ENCODE results near the gene TMEM248.

The TMEM248 gene

GRCh38 chr7:66894463-66895080 is 26.5 kb upstream of the TMEM248 start:
- Histone ChIP-seq H3K4me1 (ENCODE audit: control insufficient read depth in 2 of 2, insufficient read depth in 2 of 2, low read length in 2 of 2) (no peaks in the 10 kb centered on the region), H3K9ac (ENCODE audit: low read depth in 1 of 2, low read length in 2 of 2) (no peak overlapping the region), H3K36me3 (ENCODE audit: control insufficient read depth in 2 of 2, insufficient read depth in 2 of 2, low read length in 2 of 2) (peaks cover 0 to 10% of the 10 kb centered on the region in 2 donors)

DNA sequence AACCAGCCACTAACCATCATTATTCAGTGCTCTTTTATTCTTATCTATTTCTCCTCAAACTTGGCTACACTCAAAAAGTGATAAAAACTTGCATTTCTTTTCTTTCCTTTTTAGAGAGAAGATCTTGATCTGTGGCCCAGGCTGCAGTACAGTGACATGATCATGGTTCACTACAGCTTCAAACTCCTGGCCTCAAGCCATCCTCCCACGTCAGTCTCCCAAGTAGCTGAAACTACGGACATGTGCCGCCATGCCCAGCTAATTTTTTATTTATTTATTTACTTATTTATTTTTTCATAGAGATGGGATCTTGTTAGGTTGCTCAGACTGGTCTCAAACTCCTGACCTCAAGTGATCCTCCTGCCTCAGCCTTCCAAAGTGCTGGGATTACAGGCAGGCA is 24.6 kb upstream of the TMEM248 start:
- no peaks in the 10 kb centered on the region for H3K9me3 ChIP-seq (ENCODE audit: control insufficient read depth in 2 of 2, low read length in 2 of 2)
- H3K36me3 ChIP-seq (ENCODE audit: control insufficient read depth in 2 of 2, insufficient read depth in 2 of 2, low read length in 2 of 2): peaks cover 2 to 10% of the 10 kb centered on the region in 2 donors
- no peak overlapping the region for H3K9ac ChIP-seq (ENCODE audit: low read depth in 1 of 2, low read length in 2 of 2)
- H3K27me3 ChIP-seq (ENCODE audit: control insufficient read depth in 2 of 2, insufficient read depth in 2 of 2, low read length in 2 of 2): no peaks in the 10 kb centered on the region
- H3K4me3 ChIP-seq (ENCODE audit: low read length in 2 of 2): no peak overlapping the region
- no peak overlapping the region for H3K27ac ChIP-seq (ENCODE audit: low read depth in 2 of 2, low read length in 2 of 2)
- H3K4me1 ChIP-seq (ENCODE audit: control insufficient read depth in 2 of 2, insufficient read depth in 2 of 2, low read length in 2 of 2): no peaks in the 10 kb centered on the region

More at GRCh38 chr7:66894463-66895080, 26.5 kb upstream of the TMEM248 start:
- no peak overlapping the region for H3K4me3 ChIP-seq (ENCODE audit: low read length in 2 of 2)
- H3K9me3 ChIP-seq (ENCODE audit: control insufficient read depth in 2 of 2, low read length in 2 of 2): no peaks in the 10 kb centered on the region
- H3K27ac ChIP-seq (ENCODE audit: low read depth in 2 of 2, low read length in 2 of 2): no peak overlapping the region
- H3K27me3 ChIP-seq (ENCODE audit: control insufficient read depth in 2 of 2, insufficient read depth in 2 of 2, low read length in 2 of 2): no peaks in the 10 kb centered on the region

DNA sequence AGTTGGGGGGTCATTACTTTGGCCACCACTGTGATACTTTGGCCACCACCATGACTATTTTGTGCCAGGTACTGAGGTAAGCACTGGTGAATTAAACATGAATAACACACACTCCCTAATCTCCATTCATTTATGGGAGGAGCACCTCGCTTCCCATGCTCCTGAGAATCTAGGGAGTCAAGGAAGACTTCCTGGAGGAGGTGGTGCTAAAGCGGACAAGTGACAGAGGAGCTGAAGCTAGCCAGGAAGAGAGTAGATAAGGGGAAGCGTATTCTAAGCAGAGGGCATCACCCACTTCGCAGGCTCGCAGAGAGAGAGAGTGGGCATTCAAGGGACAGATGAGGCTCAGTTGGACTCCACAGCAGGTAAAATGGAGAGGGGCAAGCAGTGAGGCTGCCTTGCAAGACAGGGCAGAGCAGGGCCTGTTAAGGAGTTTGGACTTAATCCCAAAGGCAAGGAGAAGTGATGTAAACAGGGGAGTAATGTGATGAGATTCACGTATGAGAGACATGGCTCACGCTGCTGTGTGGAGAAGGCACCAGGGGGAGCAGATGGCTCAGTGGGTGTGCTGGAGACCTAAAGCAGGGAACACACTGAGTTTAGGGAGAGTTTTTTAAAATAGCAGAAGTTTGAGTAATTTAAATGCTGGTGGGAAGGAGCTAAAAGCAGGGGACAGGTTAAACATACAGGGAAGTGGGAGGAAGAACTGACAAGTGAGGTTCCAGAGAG is 21.3 kb upstream of the TMEM248 start:
- Histone ChIP-seq H3K9me3 (ENCODE audit: control insufficient read depth in 2 of 2, low read length in 2 of 2) (no peaks in the 10 kb centered on the region), H3K36me3 (ENCODE audit: control insufficient read depth in 2 of 2, insufficient read depth in 2 of 2, low read length in 2 of 2) (peaks cover 2 to 10% of the 10 kb centered on the region in 2 donors), H3K27me3 (ENCODE audit: control insufficient read depth in 2 of 2, insufficient read depth in 2 of 2, low read length in 2 of 2) (no peaks in the 10 kb centered on the region), H3K4me3 (ENCODE audit: low read length in 2 of 2) (no peak overlapping the region), H3K4me1 (ENCODE audit: control insufficient read depth in 2 of 2, insufficient read depth in 2 of 2, low read length in 2 of 2) (no peaks in the 10 kb centered on the region), H3K27ac (ENCODE audit: low read depth in 2 of 2, low read length in 2 of 2) (no peak overlapping the region), H3K9ac (ENCODE audit: low read depth in 1 of 2, low read length in 2 of 2) (no peak overlapping the region)

- no peaks in the 10 kb centered on the region for H3K27me3 ChIP-seq (ENCODE audit: control insufficient read depth in 2 of 2, insufficient read depth in 2 of 2, low read length in 2 of 2)
- no peak overlapping the region for H3K4me3 ChIP-seq (ENCODE audit: low read length in 2 of 2)
- no peak overlapping the region for H3K27ac ChIP-seq (ENCODE audit: low read depth in 2 of 2, low read length in 2 of 2)
- H3K36me3 ChIP-seq (ENCODE audit: control insufficient read depth in 2 of 2, insufficient read depth in 2 of 2, low read length in 2 of 2): peaks cover 2 to 7% of the 10 kb centered on the region in 2 donors
- H3K4me1 ChIP-seq (ENCODE audit: control insufficient read depth in 2 of 2, insufficient read depth in 2 of 2, low read length in 2 of 2): no peaks in the 10 kb centered on the region
- no peak overlapping the region for H3K9ac ChIP-seq (ENCODE audit: low read depth in 1 of 2, low read length in 2 of 2)
- H3K9me3 ChIP-seq (ENCODE audit: control insufficient read depth in 2 of 2, low read length in 2 of 2): no peaks in the 10 kb centered on the region
Observed at GRCh38 chr7:66901941-66902843, 18.8 kb upstream of the TMEM248 start.

GRCh38 chr7:66902844-66903180 is 18.2 kb upstream of the TMEM248 start:
- Histone ChIP-seq H3K4me1 (ENCODE audit: control insufficient read depth in 2 of 2, insufficient read depth in 2 of 2, low read length in 2 of 2) (no peaks in the 10 kb centered on the region), H3K4me3 (ENCODE audit: low read length in 2 of 2) (no peak overlapping the region), H3K27me3 (ENCODE audit: control insufficient read depth in 2 of 2, insufficient read depth in 2 of 2, low read length in 2 of 2) (no peaks in the 10 kb centered on the region), H3K9me3 (ENCODE audit: control insufficient read depth in 2 of 2, low read length in 2 of 2) (no peaks in the 10 kb centered on the region), H3K9ac (ENCODE audit: low read depth in 1 of 2, low read length in 2 of 2) (no peak overlapping the region), H3K27ac (ENCODE audit: low read depth in 2 of 2, low read length in 2 of 2) (no peak overlapping the region), H3K36me3 (ENCODE audit: control insufficient read depth in 2 of 2, insufficient read depth in 2 of 2, low read length in 2 of 2) (peaks cover 2 to 7% of the 10 kb centered on the region in 2 donors)

- Histone ChIP-seq H3K9ac (ENCODE audit: low read depth in 1 of 2, low read length in 2 of 2) (no peak overlapping the region), H3K4me1 (ENCODE audit: control insufficient read depth in 2 of 2, insufficient read depth in 2 of 2, low read length in 2 of 2) (no peaks in the 10 kb centered on the region), H3K4me3 (ENCODE audit: low read length in 2 of 2) (no peak overlapping the region), H3K36me3 (ENCODE audit: control insufficient read depth in 2 of 2, insufficient read depth in 2 of 2, low read length in 2 of 2) (peaks cover 2 to 6% of the 10 kb centered on the region in 2 donors), H3K27me3 (ENCODE audit: control insufficient read depth in 2 of 2, insufficient read depth in 2 of 2, low read length in 2 of 2) (no peaks in the 10 kb centered on the region), H3K27ac (ENCODE audit: low read depth in 2 of 2, low read length in 2 of 2) (no peak overlapping the region), H3K9me3 (ENCODE audit: control insufficient read depth in 2 of 2, low read length in 2 of 2) (no peaks in the 10 kb centered on the region)
Observed at GRCh38 chr7:66903360-66904062, 17.5 kb upstream of the TMEM248 start.

DNA sequence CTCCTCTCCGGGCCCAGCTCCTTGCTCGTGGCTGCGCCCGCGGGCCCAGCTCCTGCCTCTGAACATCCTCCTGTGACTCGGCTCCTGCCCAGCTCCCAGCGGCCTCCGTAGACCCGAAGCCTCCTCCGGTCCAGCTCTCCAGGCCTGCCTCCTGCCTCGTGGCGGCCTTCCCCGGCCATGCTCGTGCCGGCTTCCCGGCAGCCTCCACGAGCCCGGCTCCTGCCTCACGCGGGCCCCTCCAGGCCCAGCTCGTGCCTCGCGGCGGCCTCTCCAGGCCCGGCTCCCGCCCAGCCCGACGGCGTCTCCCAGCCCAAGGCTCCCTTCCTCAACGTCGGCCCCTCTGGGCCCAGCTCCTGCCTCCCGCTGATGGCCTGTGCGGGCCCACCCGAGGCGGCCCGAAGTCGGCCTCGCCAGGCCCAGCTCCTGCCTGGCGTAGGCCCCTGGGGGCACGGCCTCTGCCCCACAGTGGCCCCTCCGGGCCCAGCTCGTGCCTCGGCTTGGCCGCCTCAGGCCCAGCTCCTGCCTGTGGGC is 16.9 kb upstream of the TMEM248 start:
- no peaks in the 10 kb centered on the region for H3K27me3 ChIP-seq (ENCODE audit: control insufficient read depth in 2 of 2, insufficient read depth in 2 of 2, low read length in 2 of 2)
- H3K4me1 ChIP-seq (ENCODE audit: control insufficient read depth in 2 of 2, insufficient read depth in 2 of 2, low read length in 2 of 2): no peaks in the 10 kb centered on the region
- no peaks in the 10 kb centered on the region for H3K9me3 ChIP-seq (ENCODE audit: control insufficient read depth in 2 of 2, low read length in 2 of 2)
- no peak overlapping the region for H3K27ac ChIP-seq (ENCODE audit: low read depth in 2 of 2, low read length in 2 of 2)
- no peak overlapping the region for H3K9ac ChIP-seq (ENCODE audit: low read depth in 1 of 2, low read length in 2 of 2)
- no peak overlapping the region for H3K4me3 ChIP-seq (ENCODE audit: low read length in 2 of 2)
- H3K36me3 ChIP-seq (ENCODE audit: control insufficient read depth in 2 of 2, insufficient read depth in 2 of 2, low read length in 2 of 2): peaks cover 2 to 4% of the 10 kb centered on the region in 2 donors

GRCh38 chr7:66905278-66905677 is 15.7 kb upstream of the TMEM248 start:
- no peak overlapping the region for H3K4me3 ChIP-seq (ENCODE audit: low read length in 2 of 2)
- peaks cover 0 to 2% of the 10 kb centered on the region in 2 donors for H3K36me3 ChIP-seq (ENCODE audit: control insufficient read depth in 2 of 2, insufficient read depth in 2 of 2, low read length in 2 of 2)
- H3K27me3 ChIP-seq (ENCODE audit: control insufficient read depth in 2 of 2, insufficient read depth in 2 of 2, low read length in 2 of 2): no peaks in the 10 kb centered on the region
- no peak overlapping the region for H3K9ac ChIP-seq (ENCODE audit: low read depth in 1 of 2, low read length in 2 of 2)
- no peaks in the 10 kb centered on the region for H3K4me1 ChIP-seq (ENCODE audit: control insufficient read depth in 2 of 2, insufficient read depth in 2 of 2, low read length in 2 of 2)
- no peak overlapping the region for H3K27ac ChIP-seq (ENCODE audit: low read depth in 2 of 2, low read length in 2 of 2)
- H3K9me3 ChIP-seq (ENCODE audit: control insufficient read depth in 2 of 2, low read length in 2 of 2): no peaks in the 10 kb centered on the region

- Histone ChIP-seq H3K36me3 (ENCODE audit: control insufficient read depth in 2 of 2, insufficient read depth in 2 of 2, low read length in 2 of 2) (peaks cover 0 to 2% of the 10 kb centered on the region in 2 donors), H3K9ac (ENCODE audit: low read depth in 1 of 2, low read length in 2 of 2) (no peak overlapping the region), H3K27me3 (ENCODE audit: control insufficient read depth in 2 of 2, insufficient read depth in 2 of 2, low read length in 2 of 2) (no peaks in the 10 kb centered on the region), H3K4me3 (ENCODE audit: low read length in 2 of 2) (no peak overlapping the region), H3K27ac (ENCODE audit: low read depth in 2 of 2, low read length in 2 of 2) (no peak overlapping the region), H3K9me3 (ENCODE audit: control insufficient read depth in 2 of 2, low read length in 2 of 2) (no peaks in the 10 kb centered on the region), H3K4me1 (ENCODE audit: control insufficient read depth in 2 of 2, insufficient read depth in 2 of 2, low read length in 2 of 2) (no peaks in the 10 kb centered on the region)
Observed at GRCh38 chr7:66905689-66906088, 15.3 kb upstream of the TMEM248 start.
